Right kidney (tissue), 1 donor: ENCODE data around the gene ERI2.
"Not testable (repeated sequence)": the region's sequence is repeated elsewhere in the genome, so short reads cannot be mapped to it uniquely, and the experiment has no call there.

Experiments used
- DNase-seq: peaks from one replicate; pipeline ENCODE4 v3.0.0-alpha.2; 2016

The ERI2 gene

DNA sequence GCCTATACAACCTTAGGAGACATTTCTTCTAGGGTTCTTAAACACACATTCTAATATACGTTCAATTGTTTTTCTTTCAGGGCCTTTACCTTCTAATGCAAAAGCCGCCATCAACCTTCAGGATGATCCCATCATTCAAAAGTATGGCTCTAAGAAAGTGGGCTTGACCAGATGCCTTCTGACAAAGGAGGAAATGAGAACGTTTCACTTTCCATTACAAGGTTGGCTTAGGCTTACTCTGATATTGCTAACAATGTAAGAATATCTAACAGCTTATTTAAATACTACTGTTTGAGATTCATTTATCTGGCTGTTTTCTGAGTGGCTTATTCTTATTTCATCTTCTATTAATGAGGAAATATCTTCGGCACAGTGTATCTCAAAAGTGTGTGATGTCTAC is 15.4 kb upstream of the ERI2 start:
- DNase-seq, result no peak

DNA sequence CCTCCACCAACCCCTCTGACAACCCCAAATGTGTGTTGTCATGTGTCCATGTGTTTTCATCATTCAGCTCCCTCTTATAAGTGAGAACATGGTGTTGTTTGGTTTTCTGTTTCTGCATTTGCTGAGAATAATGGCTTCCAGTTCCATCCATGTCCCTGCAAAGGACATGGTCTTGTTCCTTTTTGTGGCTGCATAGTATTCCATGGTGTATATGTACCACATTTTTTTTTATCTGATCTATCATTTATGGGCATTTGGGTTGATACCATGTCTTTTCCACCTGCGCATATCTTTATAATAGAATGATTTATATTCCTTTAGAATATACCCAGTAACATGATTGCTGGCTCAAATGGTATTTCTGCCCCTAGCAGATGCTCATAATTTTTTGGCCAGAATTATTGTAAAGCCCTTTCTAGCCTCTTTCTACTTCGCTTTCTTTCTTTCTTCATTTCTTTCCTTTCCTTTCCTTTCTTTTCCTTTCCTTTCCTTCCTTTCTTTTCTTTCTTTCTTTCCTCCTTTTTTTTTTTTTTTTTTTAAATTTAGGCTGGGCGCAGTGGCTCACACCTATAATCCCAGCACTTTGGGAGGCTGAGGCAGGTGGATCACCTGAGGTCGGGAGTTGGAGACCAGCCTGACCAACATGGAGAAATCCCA is 12.8 kb upstream of the ERI2 start:
- DNase-seq, result no peak

DNA sequence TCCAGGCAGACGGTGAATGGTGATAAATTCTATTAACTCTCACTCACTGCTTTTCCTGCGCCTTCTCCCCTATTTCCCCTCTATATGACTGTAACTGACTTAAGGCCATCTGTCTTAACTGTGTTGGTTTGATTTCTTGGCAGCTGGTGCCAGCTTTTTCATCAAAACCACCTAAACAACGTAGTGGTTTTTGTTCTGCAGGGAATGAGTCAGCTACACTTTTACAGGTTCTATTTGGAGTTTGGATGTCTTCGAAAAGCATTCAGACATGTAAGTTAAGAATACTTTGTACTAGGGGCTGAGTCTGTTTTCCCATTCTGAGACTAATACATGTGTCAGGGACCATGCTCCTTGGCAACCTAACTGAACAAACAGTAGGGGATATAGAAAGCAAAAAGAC is 8.5 kb upstream of the ERI2 start:
- no peak for DNase-seq

DNA sequence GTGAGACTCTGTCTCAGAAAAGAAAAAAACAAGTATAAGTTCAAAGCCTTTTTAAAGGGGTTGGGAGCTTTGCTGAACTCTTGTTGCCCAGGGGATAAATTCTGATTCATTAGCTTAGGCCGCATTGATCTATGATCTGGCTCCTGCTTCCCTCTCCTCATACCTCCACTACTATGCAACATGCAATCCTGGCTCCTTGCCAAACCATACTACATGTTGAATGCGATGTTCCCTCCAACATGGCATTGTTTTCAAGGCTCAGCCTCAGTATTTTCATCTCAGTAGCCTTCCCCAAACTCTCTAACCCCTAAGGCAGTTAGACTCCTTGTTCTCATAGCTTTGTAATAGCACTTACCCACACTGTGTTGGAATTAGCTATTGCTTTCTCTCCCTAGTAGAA is 6.2 kb upstream of the ERI2 start:
- no peak for DNase-seq

- no peak for DNase-seq
Observed at GRCh38 chr16:20811889-20812439, 5.7 kb upstream of the ERI2 start.

GRCh38 chr16:20807862-20808261 is 1.6 kb upstream of the ERI2 start:
- DNase-seq, result no peak

GRCh38 chr16:20805684-20806167 is 546 bp downstream of the ERI2 start:
- DNase-seq, result not testable (repeated sequence)

DNA sequence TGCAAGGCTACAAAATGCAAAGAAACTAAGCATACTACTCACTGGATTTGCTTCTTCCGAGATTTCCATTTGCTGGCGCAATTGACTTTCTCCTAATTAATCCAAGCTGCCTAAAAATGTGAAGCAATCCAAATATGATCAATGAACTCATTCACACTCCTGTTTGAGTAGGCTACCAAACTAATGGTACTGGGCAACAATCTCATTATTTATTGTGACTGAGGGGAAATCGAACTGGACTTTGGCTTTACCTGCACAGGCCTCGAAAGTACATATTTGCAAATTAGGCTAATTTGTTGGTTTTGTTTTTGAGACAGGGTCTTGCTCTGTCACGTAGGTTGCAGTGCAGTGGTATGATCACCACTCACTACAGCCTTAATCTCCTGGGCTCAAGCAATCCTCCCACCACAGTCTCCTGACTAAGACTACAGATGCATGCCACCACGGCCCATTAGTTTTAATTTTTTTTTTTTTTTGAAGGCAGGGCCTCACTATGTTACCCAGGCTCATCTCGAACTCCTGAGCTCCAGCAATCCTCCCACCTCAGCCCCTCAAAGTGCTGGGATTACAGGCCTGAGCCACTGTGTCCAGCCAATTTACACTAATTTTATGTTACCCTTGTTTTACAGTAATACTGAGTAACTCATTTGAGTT is 2.6 kb downstream of the ERI2 start:
- no peak for DNase-seq

- no peak for DNase-seq
Observed at GRCh38 chr16:20803192-20803560, 3.1 kb downstream of the ERI2 start.

GRCh38 chr16:20801278-20801677 is 5.0 kb downstream of the ERI2 start:
- DNase-seq, result no peak

GRCh38 chr16:20799599-20799998 is 6.7 kb downstream of the ERI2 start:
- DNase-seq, result no peak

- no peak for DNase-seq
Observed at GRCh38 chr16:20798364-20798763, 7.9 kb downstream of the ERI2 start.

- no peak for DNase-seq
Observed at GRCh38 chr16:20791923-20792612, 14.2 kb downstream of the ERI2 start.

DNA sequence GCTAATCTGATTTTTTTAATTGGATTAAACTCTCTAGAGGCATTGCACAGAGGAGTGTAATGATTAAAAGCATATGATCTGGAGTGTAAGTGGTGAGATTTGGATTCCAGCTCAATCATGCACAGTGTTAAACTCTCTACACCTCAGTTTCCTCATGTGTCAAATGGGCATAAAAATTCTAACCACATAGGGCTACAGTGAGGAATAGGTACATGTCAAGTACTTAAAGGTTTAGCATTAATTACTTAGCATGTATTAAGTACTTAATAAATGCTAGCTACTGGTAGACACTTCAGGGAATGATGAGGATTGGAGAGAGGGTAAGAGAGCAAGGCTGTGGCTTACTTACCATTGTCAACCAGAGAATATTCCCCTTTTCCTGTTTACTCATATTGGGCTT is 17.1 kb downstream of the ERI2 start:
- no peak for DNase-seq

DNA sequence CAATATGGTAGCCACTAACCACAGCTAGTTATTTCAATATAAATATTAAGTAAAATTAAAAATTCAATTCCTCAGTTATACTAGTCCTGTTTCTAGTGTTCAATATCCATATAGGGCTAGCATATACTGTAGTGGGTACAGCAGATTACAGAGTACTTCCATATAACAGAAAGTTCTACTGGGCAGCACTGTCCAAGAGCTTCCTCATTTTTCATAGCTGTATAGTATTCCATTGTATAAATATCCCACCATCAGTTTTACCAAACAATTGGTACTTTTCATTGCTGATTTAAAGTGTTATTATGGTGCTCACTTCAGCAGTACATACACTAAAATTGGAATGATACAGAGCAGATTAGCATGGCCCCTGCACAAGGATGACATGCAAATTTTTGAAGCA is 22.1 kb downstream of the ERI2 start:
- no peak for DNase-seq

DNA sequence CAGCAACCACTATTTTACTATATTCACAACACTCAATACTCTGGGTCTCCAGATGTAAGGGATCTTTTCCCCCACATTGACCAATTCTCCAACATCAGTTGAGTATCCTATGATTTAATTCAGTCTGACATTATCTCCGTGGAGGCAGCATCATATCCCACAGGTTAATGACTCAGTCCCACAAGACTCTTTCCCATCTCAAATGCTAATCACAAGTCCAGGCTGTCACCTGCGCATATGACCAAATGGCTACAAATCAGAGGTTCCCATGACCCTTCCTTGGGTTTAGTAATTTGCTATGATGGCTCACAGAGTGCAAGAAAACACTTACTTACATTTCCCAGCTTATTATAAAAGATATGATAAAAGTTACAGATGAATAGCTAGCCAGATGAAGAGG is 23.8 kb downstream of the ERI2 start:
- DNase-seq, result no peak

- no peak for DNase-seq
Observed at GRCh38 chr16:20781697-20782096, 24.6 kb downstream of the ERI2 start.

DNA sequence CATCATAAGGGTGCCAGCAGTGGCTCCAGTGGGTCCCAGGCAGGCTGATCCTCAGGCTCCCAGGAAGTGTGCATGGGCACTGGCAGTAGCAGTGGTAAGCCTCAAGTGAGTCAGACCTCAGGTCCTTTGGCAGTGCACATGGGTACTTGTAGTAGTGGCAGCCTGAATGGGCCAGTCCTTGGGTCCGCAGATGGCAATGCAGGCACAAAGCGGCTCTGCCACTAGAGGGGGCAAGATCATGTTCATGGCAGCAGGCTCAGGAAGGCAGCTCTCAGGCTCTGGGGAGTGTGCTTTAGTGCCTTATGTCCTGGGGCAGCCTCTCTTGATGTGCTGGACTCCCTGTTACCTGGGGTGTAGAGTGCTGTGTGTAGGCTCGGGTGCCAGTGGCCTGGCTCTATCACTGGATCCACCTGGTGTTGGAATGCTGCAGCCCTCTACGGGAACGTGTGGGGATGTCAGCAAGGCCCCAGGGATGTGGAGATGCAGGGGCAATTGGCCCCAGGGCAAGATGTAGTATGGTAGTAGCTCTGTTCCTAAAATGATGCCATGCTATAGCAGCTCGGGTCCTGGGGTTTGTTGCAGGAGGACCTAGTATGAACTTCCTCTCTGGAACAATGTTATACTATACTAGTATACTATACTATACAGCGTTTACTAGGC is 31.4 kb downstream of the ERI2 start:
- DNase-seq, result no peak

- no peak for DNase-seq
Observed at GRCh38 chr16:20773679-20774078, 32.6 kb downstream of the ERI2 start.

GRCh38 chr16:20768818-20769217 is 37.5 kb downstream of the ERI2 start:
- DNase-seq, result no peak

DNA sequence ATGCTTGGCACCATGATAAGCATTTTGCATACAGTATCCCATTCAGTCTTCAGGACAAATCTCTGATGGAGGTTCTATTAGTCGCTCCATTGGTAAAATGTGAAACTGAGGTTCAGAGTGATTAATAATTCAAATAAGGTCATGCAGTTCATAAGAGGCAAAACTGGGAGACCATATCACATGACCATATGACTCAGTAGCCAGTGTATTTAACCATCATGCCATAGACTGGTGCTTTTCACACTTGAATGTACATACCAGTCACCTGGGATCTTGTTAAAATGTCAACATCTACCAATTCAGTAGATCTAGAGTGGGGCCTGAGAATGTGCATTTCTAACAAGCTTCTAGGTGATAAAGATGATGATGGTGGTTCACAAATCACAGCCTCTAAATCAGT is 38.2 kb downstream of the ERI2 start:
- no peak for DNase-seq

DNA sequence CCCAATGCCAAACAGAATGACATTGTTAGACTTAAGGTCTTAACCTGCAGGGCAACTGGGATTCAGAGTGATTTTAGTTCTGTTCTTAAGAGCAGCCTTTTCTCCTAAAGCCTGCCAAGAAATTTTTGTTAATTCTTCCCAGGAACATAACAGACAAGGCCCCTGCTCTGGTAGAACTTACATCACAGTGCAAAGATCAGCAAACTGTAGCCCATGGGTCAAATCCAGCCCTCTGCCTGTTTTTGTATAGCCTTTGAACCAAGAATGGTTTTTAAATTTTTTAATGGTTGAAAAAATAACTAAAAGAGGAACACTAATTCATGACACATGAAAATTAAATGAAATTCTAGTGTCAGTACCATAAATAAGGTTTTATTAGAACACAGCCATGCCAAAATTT is 38.7 kb downstream of the ERI2 start:
- DNase-seq, result no peak

DNA sequence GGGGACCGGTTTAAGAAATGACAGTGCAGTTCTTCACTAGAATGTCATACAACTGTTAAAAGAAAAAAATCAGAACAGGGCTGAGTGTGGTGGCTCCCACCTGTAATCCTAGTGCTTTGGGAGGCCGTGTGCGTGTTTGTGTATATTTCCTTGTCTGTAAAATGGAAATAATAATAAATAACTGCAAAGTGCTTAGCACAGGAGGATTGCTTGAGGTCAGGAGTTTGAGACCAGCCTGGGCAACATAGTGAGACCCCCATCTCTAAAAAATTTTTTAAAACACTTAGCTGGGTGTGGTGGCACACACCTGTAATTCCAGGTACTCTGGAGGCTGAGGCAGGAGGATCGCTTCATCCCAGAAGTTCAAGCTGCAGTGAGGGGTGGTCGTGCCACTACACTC is 40.0 kb downstream of the ERI2 start:
- no peak for DNase-seq
